HG03280 (cell line): ENCODE results near the gene NUDT16L1.
A peak's percentile ranks its signal among the peaks of the same experiment; 100 is the strongest.

ENCODE experiments used
- ATAC-seq: cut with Tn5 transposase; IDR thresholded peaks from one replicate; pipeline ENCODE4 v1.9.1; 2021; ENCODE audit warnings: mild to moderate bottlenecking, moderate library complexity; ENCODE audit not compliant: unreplicated experiment

The NUDT16L1 gene

GRCh38 chr16:4682084-4682591 is 11.2 kb upstream of the NUDT16L1 start:
- no peak for ATAC-seq

GRCh38 chr16:4682616-4683254 is 10.6 kb upstream of the NUDT16L1 start:
- ATAC-seq = no peak

- no peak for ATAC-seq
Observed at GRCh38 chr16:4683255-4684057, 9.9 kb upstream of the NUDT16L1 start.

GRCh38 chr16:4684058-4684715 is 9.2 kb upstream of the NUDT16L1 start:
- ATAC-seq = no peak

GRCh38 chr16:4684763-4685162 is 8.6 kb upstream of the NUDT16L1 start:
- ATAC-seq = no peak

- ATAC-seq = no peak
Observed at GRCh38 chr16:4685292-4685691, 8.1 kb upstream of the NUDT16L1 start.

- ATAC-seq = no peak
Observed at GRCh38 chr16:4685776-4686496, 7.4 kb upstream of the NUDT16L1 start.

- no peak for ATAC-seq
Observed at GRCh38 chr16:4686497-4687210, 6.7 kb upstream of the NUDT16L1 start.

GRCh38 chr16:4687416-4687815 is 5.9 kb upstream of the NUDT16L1 start:
- ATAC-seq = no peak

- ATAC-seq = no peak
Observed at GRCh38 chr16:4687946-4688673, 5.3 kb upstream of the NUDT16L1 start.

- ATAC-seq = no peak
Observed at GRCh38 chr16:4688674-4689045, 4.7 kb upstream of the NUDT16L1 start.

- ATAC-seq = no peak
Observed at GRCh38 chr16:4689091-4689671, 4.2 kb upstream of the NUDT16L1 start.

GRCh38 chr16:4689864-4690704 is 3.3 kb upstream of the NUDT16L1 start:
- ATAC-seq = no peak

- ATAC-seq = no peak
Observed at GRCh38 chr16:4690946-4691665, 2.3 kb upstream of the NUDT16L1 start.

GRCh38 chr16:4691666-4692412 is 1.5 kb upstream of the NUDT16L1 start:
- ATAC-seq = no peak

GRCh38 chr16:4692460-4693295 is 684 bp upstream of the NUDT16L1 start:
- ATAC-seq = peak; percentile 8
